Small intestine (tissue), 7 donors: Measurements from ENCODE around the gene PEAK3. TPM values are rescaled to one million over a fixed set of nuclear protein-coding genes. Genes with fewer than 3 reads are reported as not detected.

Source experiments
- DNase-seq, 2 donors: peaks; one replicate each; pipeline versions ENCODE4 v3.0.0 to v3.0.0-alpha.2; 2013
- FAIRE-seq: peaks from 2 replicates; lab custom pipeline; 2012; peaks lifted over from hg19 to GRCh38; lab: Jason Lieb, UNC
- H3K27ac ChIP-seq, 3 donors: one replicate each; pipeline ENCODE4 v1.5.1; 2013; ENCODE audit warnings: low read length in 2 of 3, mild to moderate bottlenecking in 2 of 3, control low read depth in 1 of 3, inconsistent platforms in 1 of 3, low read depth in 1 of 3, moderate library complexity in 1 of 3
- H3K27me3 ChIP-seq, 3 donors: one replicate each; pipeline ENCODE4 v1.6.1; 2013; ENCODE audit warnings: low read length in 3 of 3, inconsistent platforms in 1 of 3; ENCODE audit not compliant: control insufficient read depth in 3 of 3, insufficient read depth in 3 of 3
- H3K36me3 ChIP-seq, 3 donors: one replicate each; pipeline ENCODE4 v1.6.1; 2013; ENCODE audit warnings: low read length in 3 of 3, inconsistent platforms in 1 of 3, low read depth in 1 of 3, mild to moderate bottlenecking in 1 of 3, moderate library complexity in 1 of 3; ENCODE audit not compliant: control insufficient read depth in 3 of 3, insufficient read depth in 2 of 3
- H3K4me1 ChIP-seq, 3 donors: one replicate each; pipeline ENCODE4 v1.6.1; 2013; ENCODE audit warnings: low read length in 2 of 3, inconsistent platforms in 1 of 3, low read depth in 1 of 3, mild to moderate bottlenecking in 1 of 3, moderate library complexity in 1 of 3; ENCODE audit not compliant: control insufficient read depth in 3 of 3, insufficient read depth in 2 of 3
- H3K4me3 ChIP-seq, 3 donors: one replicate each; pipeline ENCODE4 v1.5.1; 2013; ENCODE audit warnings: low read length in 3 of 3, control low read depth in 1 of 3, inconsistent platforms in 1 of 3, low read depth in 1 of 3, mild to moderate bottlenecking in 1 of 3, moderate library complexity in 1 of 3
- H3K9me3 ChIP-seq, 2 donors: one replicate each; pipeline ENCODE4 v1.6.1; 2013; ENCODE audit warnings: low read depth in 1 of 2, low read length in 1 of 2; ENCODE audit not compliant: control insufficient read depth in 2 of 2, insufficient read depth in 1 of 2
- WGBS, 3 donors: extraction: QIAGEN DNeasy Blood & Tissue Kit; methylation state at CpG; one replicate each; pipeline ENCODE4 v1.1.7; 2013; 5-methylcytosine and 5-hydroxymethylcytosine counted together
- polyA plus RNA-seq, 4 donors: library from polyadenylated mRNA; stranded (reverse) in 3 of 4; unstranded in 1 of 4; fragments of 200-250 nt in 3 of 4; fragments of 120-200 nt in 1 of 4; gene quantifications; one replicate each; pipeline versions ENCODE4 v1.2.1 to v1.2.3, GENCODE V29; 2013
- donor health status: healthy with polysubstance abuse.
- donor health status: control.
- donor health status: control.
- donor health status: Bipolar disorder and iron deficiency.
- donor health status: healthy.

Gene PEAK3
- polyA plus RNA-seq, 4 donors: 0.25 to 0.54 (median 0.46) TPM; not detected in 1

DNA sequence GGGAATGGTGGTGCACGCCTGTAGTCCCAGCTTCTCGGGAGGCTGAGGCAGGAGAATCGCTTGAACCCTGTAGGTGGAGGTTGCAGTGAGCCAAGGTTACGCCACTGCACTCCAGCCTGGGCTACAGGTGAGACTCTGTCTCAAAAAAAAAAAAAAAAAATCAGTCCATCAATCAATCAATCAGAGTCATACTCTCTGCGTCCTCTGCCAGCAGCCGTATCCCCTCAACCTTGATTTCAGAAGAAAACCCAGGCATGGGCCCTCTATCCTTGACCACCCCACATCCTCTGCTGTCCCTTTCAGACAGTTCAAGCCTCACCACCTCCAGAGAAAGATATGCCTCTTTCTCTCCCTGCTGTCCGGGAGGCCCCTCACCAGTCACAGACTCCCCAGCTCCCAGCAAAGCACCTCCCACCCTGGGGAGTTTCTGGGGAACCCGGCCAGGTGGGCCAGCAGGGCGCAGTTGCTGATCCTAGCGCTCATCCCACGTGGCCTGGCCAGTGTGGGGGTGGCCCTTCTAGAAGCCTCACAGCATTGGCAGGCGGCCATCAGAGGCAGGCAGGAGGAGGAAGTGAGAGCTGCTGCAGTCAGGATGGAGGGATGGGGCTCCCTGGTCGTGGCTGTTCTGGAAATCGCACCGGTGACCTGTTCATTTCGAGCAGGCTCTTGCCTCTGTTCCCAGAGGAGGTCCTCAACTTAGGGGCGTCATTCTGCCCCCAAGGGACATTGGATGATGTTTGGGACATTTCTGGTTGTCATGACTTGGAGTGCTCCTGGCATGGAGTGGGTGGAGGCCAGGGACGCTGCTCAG is 15.6 kb downstream of the PEAK3 start:
- 32 to 39% (median 33%) methylated on average over 17 to 18 of the region's 18 CpGs for WGBS, 3 donors
- Histone ChIP-seq H3K27ac (peak overlapping the region in 1 of 3 donors; percentile 59), H3K9me3 (no peaks in the 10 kb centered on the region), H3K36me3 (peaks cover 0 to 5% (median 0%) of the 10 kb centered on the region in 3 donors), H3K27me3 (no peaks in the 10 kb centered on the region), H3K4me1 (peaks cover 0 to 9% (median 0%) of the 10 kb centered on the region in 3 donors), H3K4me3 (no peak overlapping the region)
- DNase-seq: peak; percentile 30 to 90
- FAIRE-seq: no peak

DNA sequence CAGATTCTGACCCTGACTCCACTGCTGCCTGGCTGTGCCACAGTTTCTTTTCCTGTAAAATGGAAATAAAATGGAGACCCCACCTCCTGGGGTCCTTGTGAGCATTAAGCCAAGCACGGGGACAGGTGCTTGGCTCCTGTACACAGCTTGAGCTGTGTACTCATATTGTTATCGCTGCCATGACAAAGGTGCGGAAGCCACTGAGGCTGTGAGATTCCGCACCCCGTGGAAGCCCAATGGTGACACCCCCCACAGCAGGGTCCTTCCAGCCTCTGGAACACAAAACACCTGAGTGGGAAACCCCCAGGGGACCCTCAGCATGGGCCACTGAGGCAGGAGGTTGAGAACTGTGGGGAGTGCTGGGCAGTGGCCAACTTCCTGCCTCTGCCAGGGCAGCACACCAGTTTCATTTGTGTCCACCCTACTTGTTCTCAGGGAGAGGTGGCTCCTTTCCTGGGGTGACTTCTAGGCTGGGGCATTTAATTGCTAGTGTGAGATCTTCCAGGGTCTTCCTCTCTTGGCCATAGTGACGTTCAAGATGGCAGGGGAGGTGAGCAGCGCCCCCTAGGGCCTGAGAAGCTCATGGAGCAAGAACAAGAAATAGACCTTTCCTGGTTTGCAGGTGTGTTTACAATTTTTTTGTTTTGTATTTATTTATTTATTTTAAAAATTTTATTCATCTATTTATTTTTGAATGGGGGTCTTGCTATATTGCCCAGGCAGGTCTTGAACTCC is 20.4 kb downstream of the PEAK3 start:
- Histone ChIP-seq H3K27me3 (peaks cover 0 to 4% (median 0%) of the 10 kb centered on the region in 3 donors), H3K4me3 (no peak overlapping the region), H3K4me1 (no peaks in the 10 kb centered on the region), H3K36me3 (no peaks in the 10 kb centered on the region), H3K27ac (no peak overlapping the region), H3K9me3 (no peaks in the 10 kb centered on the region)
- peak; percentile 57 to 62 for DNase-seq
- FAIRE-seq: no peak
- WGBS, 3 donors: 70 to 71% (median 71%) methylated on average over 7 of the region's 7 CpGs

DNA sequence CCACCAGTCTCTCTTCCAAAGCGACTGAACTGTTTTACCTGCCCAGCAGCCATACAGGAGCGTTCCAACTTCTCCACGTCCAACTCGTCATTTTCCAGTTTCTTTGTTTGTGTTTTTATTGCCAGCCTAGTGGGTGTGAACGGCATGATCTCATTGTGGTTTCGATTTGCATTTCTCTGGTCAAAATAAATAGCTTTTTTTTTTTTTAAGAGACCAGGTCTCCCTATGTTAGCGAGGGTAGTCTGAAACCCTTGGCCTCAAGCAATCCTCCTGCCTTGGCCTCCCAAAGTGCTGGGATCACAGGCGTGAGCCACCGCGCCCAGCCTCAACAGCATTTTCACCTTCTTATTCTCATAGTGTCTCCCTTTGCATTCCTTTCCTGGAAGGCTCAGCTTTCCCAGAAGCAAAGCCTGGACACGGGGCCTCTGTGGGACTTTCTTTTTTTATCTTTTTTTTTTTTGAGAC is 21.6 kb downstream of the PEAK3 start:
- no peaks in the 10 kb centered on the region for H3K36me3 ChIP-seq
- no peaks in the 10 kb centered on the region for H3K9me3 ChIP-seq
- peak; percentile 21 to 66 for DNase-seq
- no peak for FAIRE-seq
- H3K4me3 ChIP-seq: no peak overlapping the region
- WGBS, 3 donors: 24 to 46% (median 37%) methylated on average over 11 of the region's 11 CpGs
- H3K27me3 ChIP-seq: peaks cover 0 to 12% (median 0%) of the 10 kb centered on the region in 3 donors
- no peaks in the 10 kb centered on the region for H3K4me1 ChIP-seq
- H3K27ac ChIP-seq: peak overlapping the region in 1 of 3 donors; percentile 80

GRCh38 chr19:2259336-2259735 is 22.6 kb downstream of the PEAK3 start:
- H3K4me3 ChIP-seq: no peak overlapping the region
- WGBS, 3 donors: 83 to 93% (median 88%) methylated on average over 5 of the region's 5 CpGs
- H3K4me1 ChIP-seq: no peaks in the 10 kb centered on the region
- H3K36me3 ChIP-seq: no peaks in the 10 kb centered on the region
- no peak overlapping the region for H3K27ac ChIP-seq
- DNase-seq (no peak), FAIRE-seq (no peak)
- no peaks in the 10 kb centered on the region for H3K9me3 ChIP-seq
- peaks cover 0 to 18% (median 0%) of the 10 kb centered on the region in 3 donors for H3K27me3 ChIP-seq

GRCh38 chr19:2255982-2256685 is 25.8 kb downstream of the PEAK3 start, which contains the start of gene JSRP1:
Gene JSRP1 (minus strand): TSS chr19:2256417. CDS start chr19:2255314, 1,103 bp downstream.
- Histone ChIP-seq H3K27me3 (peaks cover 15 to 46% (median 16%) of the 10 kb centered on the region in 3 donors), H3K4me3 (no peak within 1 kb of the TSS), H3K27ac (no peak within 1 kb of the TSS), H3K36me3 (no peaks in the 10 kb centered on the region), H3K4me1 (peaks cover 0 to 20% (median 0%) of the 10 kb centered on the region in 3 donors), H3K9me3 (no peaks in the 10 kb centered on the region)
- DNase-seq (peak in 1 of 2 donors; percentile 21), FAIRE-seq (no peak)
- 67 to 73% (median 70%) methylated on average over 24 of the region's 24 CpGs for WGBS, 3 donors

GRCh38 chr19:2255112-2255845 is 26.7 kb downstream of the PEAK3 start:
- Histone ChIP-seq H3K4me3 (no peak overlapping the region), H3K27ac (no peak overlapping the region), H3K36me3 (no peaks in the 10 kb centered on the region), H3K9me3 (no peaks in the 10 kb centered on the region), H3K4me1 (peaks cover 0 to 23% (median 0%) of the 10 kb centered on the region in 3 donors), H3K27me3 (peaks cover 20 to 55% (median 25%) of the 10 kb centered on the region in 3 donors)
- FAIRE-seq (no peak), DNase-seq (no peak)
- 88 to 92% (median 91%) methylated on average over 14 to 16 of the region's 16 CpGs for WGBS, 3 donors

DNA sequence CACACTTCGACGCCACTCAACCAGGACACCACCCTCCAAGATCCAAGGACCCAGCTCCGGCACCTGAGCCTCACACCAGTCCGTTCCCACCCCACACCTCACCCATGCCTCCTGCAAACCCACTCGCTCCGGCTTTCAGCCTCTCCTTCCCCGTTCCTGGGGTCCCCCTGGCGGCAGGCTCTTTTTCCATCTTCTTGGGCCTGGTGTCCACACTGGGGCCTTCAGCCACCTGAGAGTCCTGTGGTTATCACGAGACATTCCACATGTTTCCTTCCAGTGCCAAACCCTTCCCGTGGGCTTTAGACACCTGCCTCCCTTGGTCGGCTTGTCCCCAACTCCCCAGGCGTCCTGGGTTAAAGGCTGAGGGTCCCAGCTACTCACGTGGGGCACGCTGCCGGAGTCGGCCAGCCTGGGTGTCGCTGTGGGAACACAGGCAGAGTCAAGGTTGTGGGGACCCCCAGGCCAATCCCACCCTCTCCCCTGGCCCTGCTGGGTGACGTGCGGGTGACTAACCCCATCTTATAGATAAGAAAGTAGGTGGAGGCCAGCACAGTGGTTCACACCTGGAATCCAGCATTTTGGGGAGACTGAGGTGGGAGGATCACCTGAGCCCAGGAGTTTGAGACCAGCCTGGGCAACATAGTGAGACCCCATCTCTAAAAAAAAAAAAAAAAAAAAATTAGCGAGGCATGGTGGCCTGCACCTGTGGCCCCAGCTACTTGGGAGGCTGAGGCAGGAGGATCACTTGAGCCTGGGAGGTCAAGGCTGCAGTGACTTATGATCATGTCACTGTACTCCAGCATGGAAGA is 27.7 kb downstream of the PEAK3 start:
- Histone ChIP-seq H3K4me3 (no peak overlapping the region), H3K4me1 (peaks cover 0 to 29% (median 0%) of the 10 kb centered on the region in 3 donors), H3K9me3 (no peaks in the 10 kb centered on the region), H3K36me3 (peaks cover 0 to 3% (median 0%) of the 10 kb centered on the region in 3 donors), H3K27ac (no peak overlapping the region), H3K27me3 (peaks cover 24 to 65% (median 28%) of the 10 kb centered on the region in 3 donors)
- FAIRE-seq (no peak), DNase-seq (peak in 1 of 2 donors; percentile 79)
- WGBS, 3 donors: 58 to 73% (median 70%) methylated on average over 20 of the region's 20 CpGs
